Calu3 (cell line): ENCODE measurements around the gene SCNN1B. TPM values are rescaled to one million over a fixed set of nuclear protein-coding genes. Genes with fewer than 3 reads are reported as not detected.

Experiments
- BruUV-seq: library from RNA; stranded (reverse); fragments of 400-500 nt; replicated peaks from 2 replicates; lab custom pipeline; 2021; lab: Mats Ljungman, UMichigan
- CTCF ChIA-PET: fragments of 300-600 bp; sonication (Branson Sonifier 250); formaldehyde crosslinking; loops from one replicate; lab custom pipeline; 2022; ENCODE audit warnings: antibody characterized with exemption; lab: Charles Lee
- DNase-seq: peaks from one replicate; pipeline ENCODE4 v3.0.0; 2022
- H3K27ac Mint-ChIP-seq: one replicate; pipeline ENCODE4 v1.8.0; 2022; ENCODE audit warnings: mixed read lengths; ENCODE audit not compliant: unreplicated experiment
- H3K27me3 Mint-ChIP-seq: one replicate; pipeline ENCODE4 v1.8.0; 2022; ENCODE audit warnings: mixed read lengths; ENCODE audit not compliant: unreplicated experiment
- H3K36me3 Mint-ChIP-seq: one replicate; pipeline ENCODE4 v1.8.0; 2022; ENCODE audit warnings: mild to moderate bottlenecking, moderate library complexity, mixed read lengths; ENCODE audit not compliant: insufficient read depth, unreplicated experiment
- H3K4me1 Mint-ChIP-seq: one replicate; pipeline ENCODE4 v1.8.0; 2022; ENCODE audit warnings: mild to moderate bottlenecking, low read depth, mixed read lengths; ENCODE audit not compliant: unreplicated experiment
- H3K4me3 Mint-ChIP-seq: one replicate; pipeline ENCODE4 v1.8.0; 2022; ENCODE audit warnings: mild to moderate bottlenecking, low read depth, moderate library complexity, mixed read lengths; ENCODE audit not compliant: unreplicated experiment
- H3K9me3 Mint-ChIP-seq: one replicate; pipeline ENCODE4 v1.8.0; 2022; ENCODE audit warnings: low read depth, mixed read lengths; ENCODE audit not compliant: unreplicated experiment
- CTCF ChIP-seq: fragments of 200-600 bp; IDR thresholded peaks from one replicate; pipeline ENCODE4 v1.8.0; 2022; ENCODE audit warnings: antibody characterized with exemption; ENCODE audit not compliant: unreplicated experiment
- intact Hi-C: fragments of 100-400 bp; cut with micrococcal nuclease; formaldehyde crosslinking; loops from one replicate; pipeline ENCODE4 v1.10.0; 2022; ENCODE audit not compliant: unreplicated experiment
- total RNA-seq: library from RNA; stranded (reverse); gene quantifications from 2 replicates; pipeline ENCODE4 v1.2.3, GENCODE V29; 2022

Gene SCNN1B
- total RNA-seq, 1 experiment from 2014 or later, result not detected

GRCh38 chr16:23333831-23334456, 31.8 kb downstream of the SCNN1B start:
- Mint-ChIP-seq H3K27ac (no peak overlapping the region), H3K4me3 (no peak overlapping the region)
- CTCF ChIA-PET, result no interaction called here

GRCh38 chr16:23334457-23334853, 32.4 kb downstream of the SCNN1B start:
- TF ChIP-seq CTCF, result no peak
- no TSS peak for BruUV-seq
- H3K27ac Mint-ChIP-seq, result no peak overlapping the region
- no peaks in the 10 kb centered on the region for H3K27me3 Mint-ChIP-seq
- intact Hi-C loops, result no loop called here
- no peaks in the 10 kb centered on the region for H3K9me3 Mint-ChIP-seq
- CTCF ChIA-PET, result interaction anchor here (0.6 to 1.4 kb wide), 2 partner anchors 19 to 30 kb away, joined by 3 read pairs; no protein-coding TSS in a partner anchor
- DNase-seq, result no peak
- peaks cover 4% of the 10 kb centered on the region for H3K36me3 Mint-ChIP-seq
- peaks cover 27% of the 10 kb centered on the region for H3K4me1 Mint-ChIP-seq
- H3K4me3 Mint-ChIP-seq, result no peak overlapping the region

More at GRCh38 chr16:23333831-23334456, 31.8 kb downstream of the SCNN1B start:
- no peak for TF ChIP-seq CTCF
- Mint-ChIP-seq H3K27me3 (no peaks in the 10 kb centered on the region), H3K4me1 (peaks cover 27% of the 10 kb centered on the region), H3K9me3 (no peaks in the 10 kb centered on the region), H3K36me3 (peaks cover 4% of the 10 kb centered on the region)
- BruUV-seq, result no TSS peak
- no peak for DNase-seq
- intact Hi-C loops, result no loop called here

GRCh38 chr16:23334950-23335349, 32.8 kb downstream of the SCNN1B start:
- BruUV-seq, result no TSS peak
- H3K4me3 Mint-ChIP-seq, result no peak overlapping the region
- intact Hi-C loops, result no loop called here
- no peaks in the 10 kb centered on the region for H3K27me3 Mint-ChIP-seq
- no peak overlapping the region for H3K27ac Mint-ChIP-seq
- peaks cover 4% of the 10 kb centered on the region for H3K36me3 Mint-ChIP-seq
- H3K4me1 Mint-ChIP-seq, result peaks cover 27% of the 10 kb centered on the region
- TF ChIP-seq CTCF, result no peak
- CTCF ChIA-PET, result interaction anchor here (0.6 to 1.4 kb wide), 3 partner anchors 18 to 32 kb away, joined by 3 read pairs; no protein-coding TSS in a partner anchor
- DNase-seq, result no peak
- no peaks in the 10 kb centered on the region for H3K9me3 Mint-ChIP-seq

- no TSS peak for BruUV-seq
- CTCF ChIA-PET, result no interaction called here
- intact Hi-C loops, result no loop called here
- no peak for DNase-seq
- TF ChIP-seq CTCF, result no peak
- H3K27me3 Mint-ChIP-seq, result peaks cover 16% of the 10 kb centered on the region
- no peak overlapping the region for H3K4me3 Mint-ChIP-seq
- H3K4me1 Mint-ChIP-seq, result peaks cover 27% of the 10 kb centered on the region
- no peaks in the 10 kb centered on the region for H3K9me3 Mint-ChIP-seq
- no peak overlapping the region for H3K27ac Mint-ChIP-seq
- H3K36me3 Mint-ChIP-seq, result no peaks in the 10 kb centered on the region
These were observed 35.9 kb downstream of the SCNN1B start for GRCh38 chr16:23337836-23338550.
